DOHH2 (cell line): ENCODE data around the gene PLEKHG4B.

Source experiments
- H3F3A ChIP-seq: fragments of 200-600 bp; sonication (generic), shearing (Covaris generic); 2 replicates; pipeline ENCODE4 v1.6.0; 2016; ENCODE audit warnings: antibody characterized with exemption, mild to moderate bottlenecking; ENCODE audit not compliant: control insufficient read depth, insufficient read depth
- H3K27ac ChIP-seq: fragments of 200-600 bp; sonication (generic); 2 replicates; pipeline ENCODE4 v1.5.1; 2014; ENCODE audit warnings: low read depth, mild to moderate bottlenecking, low read length, moderate library complexity
- H3K27me3 ChIP-seq: fragments of 200-600 bp; sonication (generic); 2 replicates; pipeline ENCODE4 v1.6.1; 2014; ENCODE audit warnings: mild to moderate bottlenecking, low read length, mixed read lengths; ENCODE audit not compliant: control insufficient read depth
- H3K36me3 ChIP-seq: fragments of 200-600 bp; sonication (generic); 2 replicates; pipeline ENCODE4 v1.6.1; 2014; ENCODE audit warnings: mild to moderate bottlenecking, low read length, moderate library complexity, mixed read lengths; ENCODE audit not compliant: control insufficient read depth
- H3K4me1 ChIP-seq: fragments of 200-600 bp; sonication (generic); 2 replicates; pipeline ENCODE4 v1.6.1; 2014; ENCODE audit warnings: mild to moderate bottlenecking, low read length, mixed read lengths; ENCODE audit not compliant: control insufficient read depth
- H3K4me2 ChIP-seq: fragments of 200-600 bp; sonication (generic); 2 replicates; pipeline ENCODE4 v1.6.0; 2014; ENCODE audit warnings: mild to moderate bottlenecking, low read length, moderate library complexity
- H3K4me3 ChIP-seq: fragments of 200-600 bp; sonication (generic); 2 replicates; pipeline ENCODE4 v1.5.1; 2014; ENCODE audit warnings: mild to moderate bottlenecking, low read length, mixed read lengths
- H3K79me2 ChIP-seq: fragments of 200-600 bp; sonication (generic); 2 replicates; pipeline ENCODE4 v1.6.1; 2014; ENCODE audit warnings: mild to moderate bottlenecking, low read length, mixed read lengths; ENCODE audit not compliant: control insufficient read depth
- H3K9me2 ChIP-seq: fragments of 200-600 bp; sonication (generic); replicated peaks from 2 replicates; pipeline ENCODE4 v1.6.1; 2014; ENCODE audit warnings: mild to moderate bottlenecking, low read length, mixed read lengths; ENCODE audit not compliant: control insufficient read depth
- H3K9me3 ChIP-seq: fragments of 200-600 bp; sonication (generic); 2 replicates; pipeline ENCODE4 v1.6.1; 2014; ENCODE audit warnings: antibody characterized with exemption, low read length, mixed read lengths; ENCODE audit not compliant: control insufficient read depth, insufficient read depth
- H4K20me1 ChIP-seq: fragments of 200-600 bp; sonication (generic); 2 replicates; pipeline ENCODE4 v1.6.0; 2014; ENCODE audit warnings: low read depth, mild to moderate bottlenecking, antibody characterized with exemption, low read length, moderate library complexity; ENCODE audit not compliant: control insufficient read depth, insufficient read depth
- CTCF ChIP-seq: fragments of 200-600 bp; sonication (generic); IDR thresholded peaks from one replicate; pipeline ENCODE4 v1.5.1; 2014; ENCODE audit warnings: antibody characterized with exemption, mild to moderate bottlenecking, low read depth, low read length; ENCODE audit not compliant: poor library complexity, severe bottlenecking
- EZH2phosphoT487 ChIP-seq: fragments of 200-600 bp; sonication (generic); IDR thresholded peaks from 2 replicates; pipeline ENCODE4 v1.6.1; 2017; ENCODE audit warnings: borderline replicate concordance, mild to moderate bottlenecking, antibody characterized with exemption, low read length, moderate library complexity, mixed read lengths

PLEKHG4B gene

GRCh38 chr5:191949-192690 lies 100.2 kb downstream of the PLEKHG4B start:
- Histone ChIP-seq H3K4me3 (peak overlapping the region; percentile 65), H3K9me2 (no peaks in the 10 kb centered on the region), H3K27ac (peak overlapping the region; percentile 80), H3K4me1 (peaks cover 84% of the 10 kb centered on the region), H3K4me2 (peak overlapping the region; percentile 77), H4K20me1 (no peaks in the 10 kb centered on the region), H3K27me3 (no peaks in the 10 kb centered on the region), H3F3A (peaks cover 7% of the 10 kb centered on the region; the same call in 1 of the 2 replicates), H3K79me2 (peaks cover 5% of the 10 kb centered on the region; the same call in 1 of the 2 replicates), H3K36me3 (no peaks in the 10 kb centered on the region), H3K9me3 (no peaks in the 10 kb centered on the region)
- no peak for TF ChIP-seq CTCF

GRCh38 chr5:192691-192969 lies 100.7 kb downstream of the PLEKHG4B start:
- Histone ChIP-seq H3K36me3 (no peaks in the 10 kb centered on the region), H3K4me2 (peak overlapping the region; percentile 77), H3K9me2 (no peaks in the 10 kb centered on the region), H4K20me1 (no peaks in the 10 kb centered on the region), H3K79me2 (peaks cover 5% of the 10 kb centered on the region; the same call in 1 of the 2 replicates), H3K9me3 (no peaks in the 10 kb centered on the region), H3K4me1 (peaks cover 84% of the 10 kb centered on the region), H3K27ac (no peak overlapping the region), H3K4me3 (peak overlapping the region; percentile 65; the same call in 1 of the 2 replicates), H3K27me3 (no peaks in the 10 kb centered on the region), H3F3A (peaks cover 7% of the 10 kb centered on the region; the same call in 1 of the 2 replicates)
- TF ChIP-seq EZH2phosphoT487 (no peak), CTCF (no peak)

- peaks cover 2% of the 10 kb centered on the region; the same call in 1 of the 2 replicates for H3K36me3 ChIP-seq
- peaks cover 82% of the 10 kb centered on the region for H3K4me1 ChIP-seq
- H3F3A ChIP-seq = peaks cover 7% of the 10 kb centered on the region; the same call in 1 of the 2 replicates
- H3K4me2 ChIP-seq = peak overlapping the region; percentile 77
- no peaks in the 10 kb centered on the region for H3K9me3 ChIP-seq
- H3K9me2 ChIP-seq = no peaks in the 10 kb centered on the region
- H3K27me3 ChIP-seq = no peaks in the 10 kb centered on the region
- no peaks in the 10 kb centered on the region for H4K20me1 ChIP-seq
- no peak overlapping the region for H3K27ac ChIP-seq
- H3K4me3 ChIP-seq = 0 out of 2 replicates have a peak overlapping the region, but pooled peaks have one; percentile 65
- H3K79me2 ChIP-seq = peaks cover 5% of the 10 kb centered on the region; the same call in 1 of the 2 replicates
- TF ChIP-seq CTCF (no peak), EZH2phosphoT487 (no peak)
Observed at GRCh38 chr5:192970-193831, 101.2 kb downstream of the PLEKHG4B start.
